ENCODE data around the gene PRKAG2.

The PRKAG2 gene

GRCh38 chr7:151704299-151704959 lies 172.5 kb downstream of the PRKAG2 start:
- no peak for DNase-seq

GRCh38 chr7:151702961-151703360 lies 174.0 kb downstream of the PRKAG2 start:
- DNase-seq, result no peak

- no peak for DNase-seq
Measured at GRCh38 chr7:151700586-151701165, 176.2 kb downstream of the PRKAG2 start.

GRCh38 chr7:151699928-151700319 lies 177.0 kb downstream of the PRKAG2 start:
- DNase-seq, result no peak

GRCh38 chr7:151699147-151699927 lies 177.6 kb downstream of the PRKAG2 start:
- no peak for DNase-seq

- no peak for DNase-seq
Measured at GRCh38 chr7:151697942-151698341, 179.0 kb downstream of the PRKAG2 start.

- DNase-seq, result no peak
Measured at GRCh38 chr7:151697515-151697895, 179.4 kb downstream of the PRKAG2 start.

- no peak for DNase-seq
Measured at GRCh38 chr7:151696721-151697514, 180.0 kb downstream of the PRKAG2 start.

GRCh38 chr7:151695951-151696541 lies 180.9 kb downstream of the PRKAG2 start:
- DNase-seq, result no peak

GRCh38 chr7:151694828-151695580 lies 181.9 kb downstream of the PRKAG2 start:
- DNase-seq, result no peak

GRCh38 chr7:151694441-151694827 lies 182.5 kb downstream of the PRKAG2 start:
- no peak for DNase-seq

- no peak for DNase-seq
Measured at GRCh38 chr7:151693140-151693539, 183.8 kb downstream of the PRKAG2 start.

GRCh38 chr7:151692721-151693120 lies 184.2 kb downstream of the PRKAG2 start:
- DNase-seq, result no peak

- no peak for DNase-seq
Measured at GRCh38 chr7:151691449-151691848, 185.5 kb downstream of the PRKAG2 start.

GRCh38 chr7:151690606-151691005 lies 186.3 kb downstream of the PRKAG2 start:
- no peak for DNase-seq

- no peak for DNase-seq
Measured at GRCh38 chr7:151689196-151689971, 187.5 kb downstream of the PRKAG2 start.

GRCh38 chr7:151688236-151688780 lies 188.6 kb downstream of the PRKAG2 start:
- DNase-seq, result no peak

- DNase-seq, result no peak
Measured at GRCh38 chr7:151687523-151688235, 189.2 kb downstream of the PRKAG2 start.

- no peak for DNase-seq
Measured at GRCh38 chr7:151686826-151687225, 190.1 kb downstream of the PRKAG2 start.

GRCh38 chr7:151686016-151686766 lies 190.7 kb downstream of the PRKAG2 start:
- DNase-seq, result no peak
